SIG-M5 (cell line): ENCODE results near the gene MPEG1.

Experiments
- DNase-seq: peaks from one replicate; lab custom pipeline; 2025; lab: John Stamatoyannopoulos, UW

The MPEG1 gene

DNA sequence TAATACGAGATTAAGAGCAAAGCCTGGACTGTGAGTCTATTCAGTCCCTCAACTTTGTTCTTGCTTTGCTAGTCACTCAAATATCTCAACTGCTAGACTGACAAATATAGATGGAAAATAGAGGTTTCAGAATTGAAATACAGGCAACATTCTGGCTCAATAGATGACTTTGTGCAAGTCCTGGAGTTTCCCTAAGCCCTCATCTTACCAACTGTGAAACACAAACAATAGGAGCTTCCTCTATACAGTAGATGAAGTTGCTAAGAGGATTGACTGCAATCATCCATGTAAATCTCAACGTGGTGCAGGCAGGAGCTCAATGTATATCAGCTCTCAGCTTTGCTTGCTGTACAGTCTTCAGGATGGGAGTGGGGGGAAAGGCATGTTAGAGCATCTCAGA is 6.2 kb upstream of the MPEG1 start:
- no peak for DNase-seq

DNA sequence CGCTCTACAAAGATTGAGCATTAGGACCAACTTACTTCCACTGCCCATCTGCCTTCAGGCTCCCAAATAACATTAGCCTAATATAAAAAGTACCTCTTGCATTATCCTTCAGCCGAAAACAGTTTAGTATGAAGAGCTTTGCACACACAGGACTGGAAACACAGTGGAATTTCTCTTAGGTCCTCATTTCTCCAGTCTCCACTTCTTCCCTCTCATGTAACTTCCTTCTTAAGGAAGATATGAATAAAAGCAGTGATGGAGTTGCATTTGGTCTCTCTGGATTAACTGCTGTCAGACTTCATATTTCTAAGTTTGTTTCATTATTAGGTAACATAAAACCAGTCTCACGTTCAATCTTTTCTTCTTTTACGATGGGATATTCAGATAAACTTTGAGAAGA is 5.6 kb upstream of the MPEG1 start:
- DNase-seq = no peak

DNA sequence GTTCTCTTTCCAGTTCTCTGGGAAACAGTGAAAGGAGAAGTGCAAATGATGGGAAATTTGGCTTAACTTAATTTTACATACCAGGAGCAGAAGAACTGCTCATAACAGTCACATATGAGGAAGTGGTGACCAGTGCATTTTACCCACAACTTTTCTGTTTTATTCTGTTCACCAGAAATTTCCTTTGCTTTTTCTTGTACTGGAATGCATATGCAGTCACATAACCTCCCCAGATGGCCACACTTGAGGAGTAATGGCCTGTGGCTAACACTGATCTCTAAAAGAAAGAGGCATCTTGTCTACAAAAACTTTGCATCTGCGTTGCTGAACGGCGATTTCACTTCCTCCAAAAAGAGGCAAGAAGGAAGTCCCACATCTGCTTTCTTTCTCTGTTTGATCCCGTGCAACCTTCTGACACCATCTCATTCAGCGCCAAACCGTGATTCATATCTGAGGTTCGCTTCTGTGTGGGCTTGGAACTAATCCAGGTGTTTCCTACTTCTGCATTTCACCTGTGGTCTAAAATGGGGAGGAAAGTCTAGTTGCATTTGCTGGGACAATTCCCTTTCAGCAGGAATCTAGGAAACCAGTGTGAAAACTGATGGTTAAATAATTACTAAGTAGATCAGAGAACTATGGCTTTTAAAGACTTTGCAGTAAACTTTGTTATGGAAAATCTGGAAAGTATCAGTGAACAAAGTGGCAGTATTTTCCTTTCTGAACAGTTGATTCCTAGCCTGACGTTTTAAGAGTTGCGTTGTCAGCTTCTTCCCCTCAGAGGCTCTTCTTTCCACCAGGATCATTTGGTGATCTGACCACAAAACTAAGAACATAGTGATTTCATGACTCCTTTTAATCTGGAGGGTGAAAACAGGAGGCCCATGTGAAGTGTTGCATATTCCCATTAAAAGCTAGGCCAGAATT is 4.2 kb upstream of the MPEG1 start:
- DNase-seq = peak; percentile 69

DNA sequence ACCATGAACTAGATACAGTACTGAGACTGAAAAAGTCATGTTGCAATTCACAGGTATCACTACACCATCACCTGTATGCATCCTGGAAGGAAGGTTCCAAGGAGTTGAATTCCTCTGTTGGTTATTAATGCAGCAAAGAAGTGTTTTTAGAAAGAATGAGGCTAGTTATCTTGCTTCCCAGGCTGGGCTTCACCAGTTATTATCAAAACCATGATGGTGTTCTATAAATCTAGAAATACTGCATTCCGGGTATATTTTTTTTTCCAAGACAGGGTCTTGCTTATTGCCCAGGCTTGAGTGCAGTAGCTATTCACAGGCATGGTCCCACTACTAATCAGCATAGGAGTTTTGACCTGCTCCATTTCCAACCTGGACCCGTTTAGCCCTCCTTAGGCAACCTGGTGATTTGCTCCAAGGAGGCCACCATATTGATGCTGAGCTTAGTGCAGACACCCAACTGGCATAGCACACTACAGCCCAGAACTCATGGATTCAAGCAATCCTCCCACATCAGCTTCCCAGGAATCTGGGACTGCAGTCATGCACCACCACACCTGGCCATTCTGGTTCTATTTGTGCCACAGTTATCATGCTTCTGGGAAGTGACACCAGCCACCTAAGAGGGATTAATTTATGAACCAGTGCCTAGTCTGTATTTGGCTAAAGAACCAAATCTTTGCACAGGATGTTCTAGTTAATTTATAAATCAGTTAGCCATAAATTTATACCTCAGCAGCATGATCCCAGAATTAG is 1.6 kb upstream of the MPEG1 start:
- no peak for DNase-seq

DNA sequence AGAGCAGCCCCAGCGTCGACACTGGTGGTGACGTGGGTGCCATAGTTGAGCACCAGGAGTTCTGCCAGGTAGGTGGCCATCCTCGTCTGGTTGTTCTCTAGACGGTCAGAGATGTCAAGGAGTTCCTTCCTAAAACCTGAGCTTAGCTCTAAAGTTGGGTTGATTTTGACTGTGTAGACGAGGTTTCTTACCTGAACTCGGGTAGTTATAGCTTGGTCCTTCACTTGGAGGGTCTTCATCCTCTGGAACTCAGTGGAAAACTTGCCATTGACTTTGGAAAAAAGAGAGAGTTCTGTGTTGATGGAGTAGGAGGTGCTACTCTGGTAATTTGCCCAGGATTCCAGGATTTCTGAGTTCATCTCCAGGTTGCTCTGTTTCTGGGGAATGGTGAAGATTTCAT is 505 bp downstream of the MPEG1 start:
- no peak for DNase-seq

DNA sequence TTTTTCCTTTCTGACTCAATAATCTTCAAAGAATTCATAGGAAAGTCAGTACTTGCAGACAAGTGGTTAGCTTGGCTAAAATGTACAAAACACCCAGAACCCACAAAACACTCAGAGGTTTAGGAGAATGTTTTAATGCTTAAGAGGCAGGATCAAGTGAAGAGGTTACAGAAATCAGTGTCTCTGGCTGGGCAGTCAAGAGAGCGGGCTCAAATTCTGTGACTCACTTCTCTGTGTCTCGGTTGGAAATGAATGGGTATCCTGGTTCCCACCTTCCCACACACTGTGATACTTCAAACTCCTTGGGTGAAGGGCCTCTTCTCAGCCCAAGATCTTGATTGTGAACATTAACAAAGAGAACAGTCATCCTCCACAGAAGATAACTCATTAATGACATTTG is 3.8 kb downstream of the MPEG1 start:
- DNase-seq = no peak

DNA sequence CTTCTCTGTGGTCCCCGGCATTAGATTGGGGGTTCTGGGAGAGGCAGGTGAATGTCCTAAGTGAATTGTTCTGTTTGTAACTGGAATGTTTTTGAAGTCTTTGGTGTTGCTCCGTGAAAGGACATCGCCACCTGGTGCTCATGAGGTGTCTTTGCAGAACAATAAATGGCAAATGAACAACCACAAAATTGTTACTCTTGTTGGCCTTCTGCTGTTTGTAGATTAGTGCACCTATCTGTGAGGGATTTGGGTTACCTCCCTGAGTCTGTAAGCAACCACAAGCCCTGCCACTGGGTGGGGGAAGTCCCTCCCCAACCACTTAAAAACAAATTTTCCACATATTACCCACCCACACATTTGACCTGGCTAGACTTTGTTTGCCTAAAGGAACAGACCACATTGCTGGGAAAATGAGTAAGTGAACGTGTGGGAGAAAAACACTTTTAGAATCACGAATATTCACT is 4.7 kb downstream of the MPEG1 start:
- DNase-seq = no peak

DNA sequence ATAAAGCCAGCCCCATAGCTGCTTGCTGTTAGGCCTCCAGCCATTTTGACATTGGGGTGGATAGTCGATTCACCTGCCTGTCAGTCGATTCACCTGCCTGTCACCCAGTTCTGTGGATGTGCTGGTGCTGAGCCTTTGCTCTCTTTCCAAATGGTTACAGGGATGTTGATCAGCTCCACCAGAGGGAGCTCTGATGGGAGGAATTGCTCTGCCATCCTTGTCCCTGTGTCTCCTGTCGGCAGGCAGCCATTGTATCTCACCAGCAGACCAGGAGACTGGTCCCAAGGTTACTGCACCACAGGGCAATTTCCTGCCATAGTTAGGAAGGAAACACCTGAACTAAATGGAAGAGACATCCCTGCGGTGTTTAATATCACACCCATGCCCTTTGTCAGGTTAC is 6.1 kb downstream of the MPEG1 start:
- no peak for DNase-seq

DNA sequence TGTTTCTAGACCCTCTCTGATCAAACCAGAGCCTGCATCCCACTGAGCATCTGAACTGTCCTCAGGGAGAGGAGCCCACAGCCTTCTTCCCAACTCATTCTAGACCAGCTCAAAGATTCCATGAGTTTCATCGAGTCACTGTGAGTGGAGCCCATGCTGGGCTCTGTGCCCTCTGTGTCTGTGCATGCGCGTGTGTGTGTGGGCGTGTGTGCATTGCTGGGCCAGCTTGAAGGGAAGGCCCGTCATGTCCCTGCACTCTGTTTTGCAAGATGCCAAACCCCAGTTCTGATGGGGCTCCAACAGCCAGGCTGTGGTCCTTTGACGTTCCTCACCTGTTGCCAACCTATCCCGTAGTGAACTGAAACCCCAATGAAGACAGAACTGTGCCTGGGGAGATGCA is 7.1 kb downstream of the MPEG1 start:
- DNase-seq = no peak

DNA sequence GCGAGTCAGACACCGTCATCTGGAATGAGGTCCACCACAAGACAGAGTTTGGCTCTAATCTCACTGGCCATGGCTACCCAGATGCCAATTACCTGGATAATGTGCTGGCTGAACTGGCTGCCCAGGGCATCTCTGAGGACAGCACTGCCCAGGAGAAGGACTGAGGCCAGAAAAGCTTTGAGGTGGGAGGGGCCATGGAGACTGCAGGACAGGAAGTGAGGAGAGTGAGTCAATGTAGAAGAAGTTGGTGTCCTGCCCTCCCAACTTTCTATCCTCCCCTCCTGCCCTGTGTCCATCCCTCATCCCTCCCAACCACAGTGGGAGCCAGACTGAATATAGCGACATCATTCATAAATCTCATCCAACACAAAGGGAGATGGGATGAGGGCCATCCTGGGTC is 8.0 kb downstream of the MPEG1 start:
- DNase-seq = no peak

DNA sequence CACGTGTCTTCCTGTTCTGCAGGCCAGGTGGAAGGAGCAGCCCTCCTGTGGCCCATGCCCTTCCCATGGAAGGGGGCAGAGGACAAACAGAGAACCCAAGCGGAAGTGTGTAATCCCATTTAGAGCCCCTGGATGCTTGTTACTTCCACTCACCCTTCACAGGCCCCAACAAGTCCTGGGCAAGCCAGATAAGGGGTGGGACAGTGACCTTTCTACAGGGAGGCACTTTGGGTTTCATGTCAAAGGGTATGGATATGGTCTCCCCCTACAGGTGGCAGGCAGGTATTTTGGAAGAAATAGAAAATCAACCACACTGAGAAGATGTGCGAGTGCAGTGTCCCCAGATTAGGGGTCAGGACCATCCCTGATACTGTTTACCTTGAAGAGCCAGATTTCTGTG is 11.4 kb downstream of the MPEG1 start:
- no peak for DNase-seq

DNA sequence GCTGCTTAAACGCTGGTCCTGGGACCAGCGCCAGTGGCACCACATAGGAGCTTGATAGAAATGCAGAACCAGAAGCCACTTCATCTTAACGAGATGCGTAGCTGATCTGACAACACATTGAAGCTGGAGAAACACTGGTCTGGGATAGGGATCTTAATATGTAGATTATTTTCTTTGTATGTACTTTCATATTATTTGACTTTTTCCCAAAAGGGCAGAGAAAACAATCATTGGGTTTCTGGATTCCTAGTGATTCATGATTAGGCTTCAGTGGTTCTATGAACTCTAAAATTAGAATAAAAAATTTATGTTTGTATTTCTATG is 12.3 kb downstream of the MPEG1 start:
- no peak for DNase-seq

DNA sequence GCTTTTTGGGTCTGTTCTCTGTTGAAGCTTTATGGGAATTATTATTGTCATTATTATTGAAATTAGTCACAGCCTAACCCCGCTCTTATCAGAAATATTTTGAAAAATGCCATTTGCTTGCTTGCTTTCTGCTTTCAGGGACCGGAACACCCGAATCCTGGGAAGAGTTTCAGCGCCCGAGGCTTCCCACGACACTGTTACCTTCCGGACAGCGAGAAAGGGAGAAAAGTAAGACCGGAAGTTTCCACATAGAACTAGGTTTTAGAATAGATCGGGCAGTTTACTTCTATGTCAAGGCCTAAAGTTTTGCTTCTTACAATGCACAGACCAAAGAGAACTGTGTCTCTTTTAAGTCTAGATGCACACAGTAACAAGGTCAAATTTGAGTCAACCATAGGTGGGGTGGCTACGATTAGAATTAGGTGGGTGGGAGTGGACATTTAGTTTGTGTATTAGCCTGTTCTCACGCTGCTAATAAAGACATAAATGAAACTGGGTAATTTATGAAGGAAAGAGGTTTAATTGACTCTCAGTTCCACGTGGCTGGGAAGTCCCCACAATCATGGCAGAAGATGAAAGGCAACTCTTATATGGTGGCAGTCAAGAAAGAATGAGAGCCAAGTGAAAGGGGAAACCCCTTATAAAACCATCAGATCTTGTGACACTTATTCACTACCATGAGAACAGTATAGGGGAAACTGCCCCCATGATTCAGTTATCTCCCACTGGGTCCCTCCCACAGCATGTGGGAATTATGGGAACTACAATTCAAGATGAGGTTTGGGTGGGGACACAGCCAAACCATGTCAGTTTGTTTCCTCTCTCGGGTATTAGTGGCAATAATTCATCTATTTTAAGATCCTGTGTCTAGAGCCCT is 12.9 kb downstream of the MPEG1 start:
- no peak for DNase-seq

DNA sequence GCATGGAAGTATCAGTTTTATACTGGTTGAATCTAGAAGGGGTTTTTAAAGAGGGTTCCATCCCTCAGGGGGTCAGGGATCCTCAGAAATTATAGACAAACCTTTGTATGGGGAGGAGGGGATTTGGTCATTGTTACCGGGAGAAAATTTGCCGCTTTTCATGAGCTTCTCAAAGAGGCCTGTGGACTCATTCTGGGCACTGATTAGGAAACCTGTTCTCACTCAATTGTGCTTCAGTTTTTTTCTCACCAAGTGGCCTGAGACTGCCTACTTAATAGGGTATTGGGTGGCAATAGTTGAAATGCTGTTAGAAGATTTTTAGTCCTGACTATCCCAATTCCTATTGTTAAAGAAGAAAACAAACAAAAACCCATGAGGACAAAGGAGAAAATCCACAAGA is 14.0 kb downstream of the MPEG1 start:
- no peak for DNase-seq

DNA sequence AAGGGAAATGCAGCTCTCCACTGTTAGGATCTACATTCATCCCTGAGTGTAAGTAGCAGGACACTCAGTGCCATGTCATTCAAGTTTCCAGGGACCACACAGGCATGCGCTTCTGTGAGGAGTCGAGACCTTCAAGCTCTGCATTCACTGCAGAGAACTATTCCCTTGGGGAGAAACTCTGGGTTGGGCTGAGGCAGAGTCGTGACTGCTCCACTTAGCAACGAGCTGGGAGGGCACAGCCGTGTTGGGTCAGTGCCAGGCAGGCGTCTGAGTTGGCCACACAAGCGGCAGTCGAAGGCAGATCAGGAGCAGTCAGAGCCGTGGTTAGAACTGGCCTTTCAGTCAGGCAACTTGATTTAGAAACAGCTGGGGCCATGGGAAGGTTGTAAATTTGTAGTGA is 14.7 kb downstream of the MPEG1 start:
- no peak for DNase-seq

DNA sequence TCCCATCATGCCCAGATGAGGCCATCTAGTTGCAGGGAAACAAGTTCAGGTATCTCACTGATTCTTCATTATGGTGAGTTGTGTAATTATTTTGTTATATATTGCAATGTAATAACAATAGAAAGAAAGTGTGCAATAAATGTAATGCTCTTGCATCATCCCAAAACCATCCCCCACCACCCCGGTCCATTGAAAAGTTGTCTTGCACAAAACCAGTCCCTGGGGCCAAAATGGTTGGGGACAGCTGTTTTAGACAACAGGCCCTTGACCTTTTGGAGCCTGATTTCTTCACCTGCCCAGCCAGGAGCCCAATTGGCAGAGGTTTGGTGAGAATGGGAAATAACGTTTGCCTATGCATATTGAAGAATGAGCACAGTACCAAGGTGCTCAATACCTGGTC is 15.9 kb downstream of the MPEG1 start:
- no peak for DNase-seq

DNA sequence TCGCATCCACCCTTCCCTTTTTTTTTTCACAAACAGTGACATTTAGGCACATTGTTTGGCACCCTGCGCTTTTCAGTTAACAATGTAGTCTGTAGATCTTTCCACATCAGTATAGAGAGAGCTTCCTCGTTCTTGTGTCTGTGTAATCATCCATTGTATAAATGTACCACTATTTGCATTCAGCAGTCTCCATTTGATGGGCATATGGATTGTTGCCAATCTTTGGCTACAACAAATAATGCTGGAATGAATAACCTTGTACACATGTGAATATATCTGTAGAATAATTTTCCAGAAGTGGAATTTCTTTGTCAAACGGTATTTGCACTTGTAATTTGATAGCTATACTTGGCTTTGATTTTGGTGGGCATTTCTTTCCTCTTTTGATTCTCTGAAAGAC is 17.1 kb downstream of the MPEG1 start:
- no peak for DNase-seq

DNA sequence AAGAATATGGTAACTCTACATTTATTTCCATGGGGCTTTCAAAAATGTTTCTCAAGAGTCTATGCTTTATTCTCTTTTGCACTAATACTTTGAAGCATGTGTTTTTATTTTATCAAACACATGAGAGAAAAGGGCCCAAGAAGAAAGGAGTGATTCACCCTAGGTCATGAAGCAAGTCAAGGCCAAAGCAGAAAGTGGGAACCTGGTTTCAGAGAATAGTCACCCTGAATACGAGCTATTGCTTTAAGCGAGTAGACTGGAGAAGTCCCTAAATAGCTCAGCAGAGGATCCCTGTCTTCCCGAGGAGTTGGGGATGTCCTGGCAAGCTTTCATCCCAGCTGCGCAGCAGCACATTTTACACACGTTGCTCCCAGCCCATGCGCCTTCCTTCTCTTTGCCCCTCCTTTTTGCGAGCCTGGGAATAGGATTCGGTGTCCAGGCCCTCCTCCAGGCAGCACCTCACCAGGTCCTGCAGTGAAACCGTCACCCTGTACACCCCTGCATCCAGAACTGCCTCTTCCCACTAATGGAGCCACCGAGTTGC is 19.1 kb downstream of the MPEG1 start:
- no peak for DNase-seq

DNA sequence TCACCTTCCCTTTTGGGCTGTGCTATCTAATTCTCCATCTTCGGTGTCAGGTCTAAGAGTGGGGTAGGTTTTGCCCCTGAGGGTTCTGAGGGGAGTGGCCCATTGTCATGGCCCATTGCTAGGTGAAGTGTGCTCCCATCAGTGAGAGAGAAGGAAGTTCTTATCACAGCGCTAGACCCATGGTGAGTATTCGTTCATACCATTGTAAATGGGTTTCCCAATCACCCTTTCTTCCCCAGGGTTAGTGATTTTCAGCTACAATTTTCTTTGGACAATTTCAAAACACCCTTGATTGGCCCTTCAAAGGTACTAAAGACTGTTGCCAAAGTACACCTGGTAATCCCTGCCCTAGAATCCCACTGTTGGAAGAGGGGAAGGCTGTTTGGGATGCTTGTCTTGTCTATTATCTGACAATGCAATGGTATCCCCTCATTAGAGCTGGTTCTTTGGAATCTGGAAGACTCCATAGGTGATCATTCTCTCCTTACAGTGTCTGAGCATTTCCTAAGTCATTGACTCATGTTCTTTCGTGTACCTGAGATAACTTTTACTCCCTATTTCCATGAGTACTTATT is 20.2 kb downstream of the MPEG1 start:
- DNase-seq = no peak

DNA sequence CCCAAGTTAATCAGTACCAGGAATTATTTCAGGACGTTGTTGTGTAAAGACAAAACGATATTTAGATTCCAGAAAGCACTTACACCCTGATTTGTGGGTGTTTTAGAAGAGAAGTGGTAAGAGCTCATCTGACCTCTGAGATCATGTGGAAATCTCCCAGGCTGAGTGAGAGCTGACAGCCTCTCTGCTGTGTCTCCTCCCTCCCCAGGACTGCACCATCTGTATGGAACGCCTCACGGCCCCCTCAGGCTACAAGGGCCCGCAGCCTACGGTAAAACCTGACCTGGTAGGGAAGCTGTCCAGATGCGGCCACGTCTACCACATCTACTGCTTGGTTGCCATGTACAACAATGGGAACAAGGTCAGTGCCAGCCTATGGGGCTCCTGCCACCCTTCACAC is 20.8 kb downstream of the MPEG1 start:
- no peak for DNase-seq

DNA sequence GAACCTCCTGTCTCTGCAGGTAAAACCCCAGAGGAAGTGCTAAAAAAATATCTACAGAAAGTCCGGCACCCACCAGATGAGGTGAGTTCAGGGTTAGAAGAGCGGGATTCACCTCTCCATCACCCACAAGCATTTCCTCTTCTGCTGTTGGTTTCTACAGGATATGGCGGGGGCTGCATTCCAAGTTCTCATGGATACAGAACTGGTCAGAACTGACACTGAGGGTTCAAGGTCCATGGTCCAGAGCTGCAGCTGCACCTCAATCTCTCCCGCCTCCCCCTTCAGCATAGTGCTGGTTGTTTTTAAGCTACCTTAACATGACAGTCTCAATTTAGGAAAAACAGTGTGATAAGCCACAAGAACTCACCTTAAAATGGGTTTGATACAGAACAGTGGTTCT is 21.6 kb downstream of the MPEG1 start:
- DNase-seq = no peak

DNA sequence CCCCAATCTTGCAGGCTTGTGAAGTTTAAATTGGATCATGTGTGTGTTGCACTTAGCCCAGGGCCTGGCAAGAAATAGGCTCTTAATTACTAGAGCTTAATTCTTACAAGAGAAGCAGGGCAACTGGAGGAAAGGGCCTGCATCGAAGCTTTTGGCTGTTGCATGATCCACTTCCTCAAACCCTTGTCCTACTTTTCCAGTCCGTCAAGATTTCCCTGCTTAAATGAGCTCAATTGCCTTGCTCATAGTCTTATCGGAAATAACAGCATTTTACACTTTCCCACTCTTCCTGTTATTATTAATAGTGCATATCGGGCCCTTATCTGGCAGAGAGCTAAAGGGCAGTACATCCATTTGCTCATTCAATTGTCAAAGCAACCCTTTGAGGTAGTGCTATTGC is 22.7 kb downstream of the MPEG1 start:
- DNase-seq = no peak
